Cardiac septum (tissue), 1 donor: ENCODE results near the gene PRR5L. TPM values are rescaled to one million over a fixed set of nuclear protein-coding genes. Genes with fewer than 3 reads are reported as not detected.
A peak's percentile ranks its signal among the peaks of the same experiment; 100 is the strongest.

Experiments used
- DNase-seq: peaks from one replicate; pipeline ENCODE4 v3.0.0-alpha.2; 2020; ENCODE audit warnings: low spot score
- intact Hi-C: fragments of 100-400 bp; cut with DNase I; formaldehyde crosslinking; loops from one replicate; pipeline ENCODE4 v1.14.0; 2022
- total RNA-seq: library from RNA; stranded (reverse); fragmentation: NEBNext Ultra II Directional; extraction: Animal tissue kit (Norgen Biotek cat#: 25700); gene quantifications from one replicate; pipeline ENCODE4 v1.2.1, GENCODE V29; 2021
- donor health status: DM: no; HTN: no; CAD: no.

The PRR5L gene
- total RNA-seq, 1 donor from 2014 or later: 4.0 TPM

GRCh38 chr11:36389811-36390210, 93.7 kb downstream of the PRR5L start:
- intact Hi-C loops: no loop called here
- DNase-seq: no peak

- DNase-seq: no peak
- intact Hi-C loops: no loop called here
These were observed 94.9 kb downstream of the PRR5L start for GRCh38 chr11:36390963-36391471.

- intact Hi-C loops: no loop called here
- DNase-seq: no peak
These were observed 96.1 kb downstream of the PRR5L start for GRCh38 chr11:36392196-36392595.

- intact Hi-C loops: no loop called here
- no peak for DNase-seq
These were observed 98.0 kb downstream of the PRR5L start for GRCh38 chr11:36394056-36394455.

GRCh38 chr11:36394926-36395325, 98.8 kb downstream of the PRR5L start:
- intact Hi-C loops: no loop called here

GRCh38 chr11:36395978-36396736, 100.1 kb downstream of the PRR5L start:
- no peak for DNase-seq
- intact Hi-C loops: no loop called here

More at GRCh38 chr11:36394926-36395325, 98.8 kb downstream of the PRR5L start:
- DNase-seq: no peak

- intact Hi-C loops: no loop called here
- no peak for DNase-seq
These were observed 102.3 kb downstream of the PRR5L start for GRCh38 chr11:36398231-36398953.

GRCh38 chr11:36399236-36399635, 103.1 kb downstream of the PRR5L start:
- intact Hi-C loops: no loop called here
- no peak for DNase-seq

GRCh38 chr11:36399745-36400144, 103.7 kb downstream of the PRR5L start:
- intact Hi-C loops: no loop called here
- no peak for DNase-seq

GRCh38 chr11:36400766-36401455, 104.8 kb downstream of the PRR5L start:
- intact Hi-C loops: no loop called here
- no peak for DNase-seq

- intact Hi-C loops: no loop called here
- DNase-seq: no peak
These were observed 106.6 kb downstream of the PRR5L start for GRCh38 chr11:36402568-36403170.

GRCh38 chr11:36403661-36404060, 107.6 kb downstream of the PRR5L start:
- no peak for DNase-seq
- intact Hi-C loops: no loop called here

- no peak for DNase-seq
These were observed 108.7 kb downstream of the PRR5L start for GRCh38 chr11:36404831-36405230.

GRCh38 chr11:36405585-36406367, 109.7 kb downstream of the PRR5L start:
- no peak for DNase-seq
- intact Hi-C loops: no loop called here

More at GRCh38 chr11:36404831-36405230, 108.7 kb downstream of the PRR5L start:
- intact Hi-C loops: no loop called here

GRCh38 chr11:36407356-36407755, 111.3 kb downstream of the PRR5L start:
- DNase-seq: no peak
- intact Hi-C loops: no loop called here

- DNase-seq: no peak
- intact Hi-C loops: no loop called here
These were observed 112.5 kb downstream of the PRR5L start for GRCh38 chr11:36408498-36409136.

GRCh38 chr11:36409152-36409816, 113.2 kb downstream of the PRR5L start:
- intact Hi-C loops: no loop called here

GRCh38 chr11:36411202-36411640, 115.1 kb downstream of the PRR5L start:
- intact Hi-C loops: no loop called here
- peak; percentile 87 for DNase-seq

More at GRCh38 chr11:36409152-36409816, 113.2 kb downstream of the PRR5L start:
- DNase-seq: no peak
